Ishikawa (cell line): ENCODE results near the gene TMEM141.

Experiments used
- CEBPB ChIP-seq: IDR thresholded peaks from 2 replicates; pipeline ENCODE4 v1.6.1; 2012
- CREB1 ChIP-seq: IDR thresholded peaks from 2 replicates; pipeline ENCODE4 v1.6.1; 2012; ENCODE audit warnings: low read depth
- EGR1 ChIP-seq: IDR thresholded peaks from 2 replicates; pipeline ENCODE4 v1.6.1; 2012
- EP300 ChIP-seq: IDR thresholded peaks from 2 replicates; pipeline ENCODE4 v1.6.1; 2012; ENCODE audit warnings: borderline replicate concordance
- FOXM1 ChIP-seq: IDR thresholded peaks from 2 replicates; pipeline ENCODE4 v1.6.1; 2012; ENCODE audit warnings: low read depth, borderline replicate concordance
- MAX ChIP-seq: IDR thresholded peaks from 2 replicates; pipeline ENCODE4 v1.6.1; 2012
- NFIC ChIP-seq: IDR thresholded peaks from 2 replicates; pipeline ENCODE4 v1.6.1; 2012
- RAD21 ChIP-seq: IDR thresholded peaks from 2 replicates; pipeline ENCODE4 v1.6.1; 2012; ENCODE audit warnings: low read depth
- REST ChIP-seq: IDR thresholded peaks from 2 replicates; pipeline ENCODE4 v1.6.1; 2012; ENCODE audit warnings: low read depth, mild to moderate bottlenecking
- TAF1 ChIP-seq: IDR thresholded peaks from 2 replicates; pipeline ENCODE4 v1.6.1; 2012; ENCODE audit warnings: low read depth, mild to moderate bottlenecking
- TCF12 ChIP-seq: IDR thresholded peaks from 2 replicates; pipeline ENCODE4 v1.6.1; 2012; ENCODE audit warnings: low read depth
- TEAD4 ChIP-seq: IDR thresholded peaks from 2 replicates; pipeline ENCODE4 v1.6.1; 2012
- USF1 ChIP-seq: IDR thresholded peaks from 2 replicates; pipeline ENCODE4 v1.6.1; 2012
- YY1 ChIP-seq: IDR thresholded peaks from 2 replicates; pipeline ENCODE4 v1.6.1; 2012; ENCODE audit warnings: low read depth
- ZBTB7A ChIP-seq: IDR thresholded peaks from 2 replicates; pipeline ENCODE4 v1.6.1; 2012; ENCODE audit warnings: low read depth

TMEM141 gene

GRCh38 chr9:136747161-136748060 is 43.7 kb upstream of the TMEM141 start:
- TF ChIP-seq NFIC (no peak), USF1 (no peak), RAD21 (no peak), CEBPB (no peak), FOXM1 (no peak), EGR1 (no peak), CREB1 (no peak), TCF12 (no peak), TEAD4 (no peak), ZBTB7A (no peak), TAF1 (no peak), YY1 (no peak), REST (no peak), MAX (no peak), EP300 (no peak)

GRCh38 chr9:136748201-136748600 is 42.9 kb upstream of the TMEM141 start, which contains the start of gene LCN6:
Gene LCN6, minus strand, starts transcription at chr9:136748525. Its CDS starts 42 bp downstream, at chr9:136748483.
- no peak for TF ChIP-seq NFIC
- TF ChIP-seq TAF1 = no peak
- no peak for TF ChIP-seq USF1
- no peak for TF ChIP-seq TCF12
- TF ChIP-seq CEBPB = no peak
- no peak for TF ChIP-seq FOXM1
- no peak for TF ChIP-seq MAX
- TF ChIP-seq YY1 = no peak
- no peak for TF ChIP-seq EGR1

- no peak for TF ChIP-seq REST
- TF ChIP-seq YY1 = no peak
- TF ChIP-seq EGR1 = no peak
- TF ChIP-seq USF1 = no peak
Measured at GRCh38 chr9:136748666-136749611, 42.2 kb upstream of the TMEM141 start.

GRCh38 chr9:136750526-136750925 is 40.6 kb upstream of the TMEM141 start:
- TF ChIP-seq MAX = no peak

GRCh38 chr9:136751244-136751643 is 39.9 kb upstream of the TMEM141 start:
- TF ChIP-seq YY1 = no peak
- TF ChIP-seq REST = no peak
- no peak for TF ChIP-seq TEAD4
- TF ChIP-seq ZBTB7A = no peak
- no peak for TF ChIP-seq CREB1
- TF ChIP-seq TCF12 = no peak
- TF ChIP-seq RAD21 = no peak
- TF ChIP-seq USF1 = no peak
- TF ChIP-seq FOXM1 = no peak
- TF ChIP-seq NFIC = no peak
- TF ChIP-seq CEBPB = no peak
- TF ChIP-seq EP300 = no peak
- TF ChIP-seq MAX = no peak
- no peak for TF ChIP-seq EGR1
